NCI-H446 (cell line): ENCODE data around the gene SH3TC1.

Experiments used
- DNase-seq, 2 experiments: peaks; one replicate each; lab custom pipeline; 2025; lab: John Stamatoyannopoulos, UW

The SH3TC1 gene

GRCh38 chr4:8229331-8229975, 30.4 kb downstream of the SH3TC1 start:
- DNase-seq = no peak

- DNase-seq = no peak
Observed at GRCh38 chr4:8230033-8230432, 30.9 kb downstream of the SH3TC1 start.

GRCh38 chr4:8230891-8231290, 31.8 kb downstream of the SH3TC1 start:
- no peak for DNase-seq

- DNase-seq = no peak
Observed at GRCh38 chr4:8231551-8232049, 32.5 kb downstream of the SH3TC1 start.

GRCh38 chr4:8232748-8233147, 33.7 kb downstream of the SH3TC1 start:
- DNase-seq = no peak

GRCh38 chr4:8233672-8234484, 34.8 kb downstream of the SH3TC1 start:
- no peak for DNase-seq

GRCh38 chr4:8234715-8235114, 35.6 kb downstream of the SH3TC1 start:
- DNase-seq = no peak

- no peak for DNase-seq
Observed at GRCh38 chr4:8235224-8235623, 36.1 kb downstream of the SH3TC1 start.

GRCh38 chr4:8235686-8236085, 36.6 kb downstream of the SH3TC1 start:
- DNase-seq = no peak

GRCh38 chr4:8236106-8236919, 37.2 kb downstream of the SH3TC1 start:
- no peak for DNase-seq

GRCh38 chr4:8236920-8237195, 37.8 kb downstream of the SH3TC1 start:
- DNase-seq = no peak

GRCh38 chr4:8237256-8237989, 38.3 kb downstream of the SH3TC1 start:
- DNase-seq = no peak

- no peak for DNase-seq
Observed at GRCh38 chr4:8238036-8238511, 39.0 kb downstream of the SH3TC1 start.

GRCh38 chr4:8238515-8239053, 39.5 kb downstream of the SH3TC1 start:
- DNase-seq = no peak

GRCh38 chr4:8239226-8239625, 40.1 kb downstream of the SH3TC1 start:
- DNase-seq = no peak

- DNase-seq = no peak
Observed at GRCh38 chr4:8239661-8240060, 40.6 kb downstream of the SH3TC1 start.

- no peak for DNase-seq
Observed at GRCh38 chr4:8240211-8241041, 41.3 kb downstream of the SH3TC1 start.

GRCh38 chr4:8241211-8241779, 42.2 kb downstream of the SH3TC1 start:
- DNase-seq = no peak

- DNase-seq = peak; percentile 10 to 75
Observed at GRCh38 chr4:8241895-8242696, 43.0 kb downstream of the SH3TC1 start.
